GM18517 (cell line): ENCODE measurements around the gene BNIP5.
"Not testable (repeated sequence)": the region's sequence is repeated elsewhere in the genome, so short reads cannot be mapped to it uniquely, and the experiment has no call there.

Experiments
- ATAC-seq: cut with Tn5 transposase; IDR thresholded peaks from one replicate; pipeline ENCODE4 v1.9.1; 2021; ENCODE audit warnings: mild to moderate bottlenecking, moderate library complexity; ENCODE audit not compliant: unreplicated experiment

The BNIP5 gene

GRCh38 chr6:36345681-36346466 is 9.2 kb upstream of the BNIP5 start:
- no peak for ATAC-seq

- no peak for ATAC-seq
Observed at GRCh38 chr6:36343109-36343680, 6.5 kb upstream of the BNIP5 start.

- ATAC-seq, result no peak
Observed at GRCh38 chr6:36340618-36341454, 4.1 kb upstream of the BNIP5 start.

GRCh38 chr6:36340306-36340617 is 3.6 kb upstream of the BNIP5 start:
- no peak for ATAC-seq

GRCh38 chr6:36339146-36339545 is 2.5 kb upstream of the BNIP5 start:
- no peak for ATAC-seq

- not testable (repeated sequence) for ATAC-seq
Observed at GRCh38 chr6:36338223-36338622, 1.5 kb upstream of the BNIP5 start.

- ATAC-seq, result no peak
Observed at GRCh38 chr6:36337814-36338213, 1.1 kb upstream of the BNIP5 start.

GRCh38 chr6:36336208-36336710 is 429 bp downstream of the BNIP5 start:
- ATAC-seq, result no peak

GRCh38 chr6:36335465-36336207 is 1.1 kb downstream of the BNIP5 start:
- no peak for ATAC-seq

- no peak for ATAC-seq
Observed at GRCh38 chr6:36334832-36335459, 1.7 kb downstream of the BNIP5 start.

- ATAC-seq, result no peak
Observed at GRCh38 chr6:36333931-36334725, 2.6 kb downstream of the BNIP5 start.

GRCh38 chr6:36333171-36333895 is 3.4 kb downstream of the BNIP5 start:
- ATAC-seq, result no peak

- ATAC-seq, result no peak
Observed at GRCh38 chr6:36331381-36331780, 5.3 kb downstream of the BNIP5 start.

- no peak for ATAC-seq
Observed at GRCh38 chr6:36330366-36330765, 6.3 kb downstream of the BNIP5 start.

- ATAC-seq, result no peak
Observed at GRCh38 chr6:36329798-36330291, 6.8 kb downstream of the BNIP5 start.

GRCh38 chr6:36328600-36328999 is 8.1 kb downstream of the BNIP5 start:
- no peak for ATAC-seq

- no peak for ATAC-seq
Observed at GRCh38 chr6:36327919-36328236, 8.8 kb downstream of the BNIP5 start.

- ATAC-seq, result no peak
Observed at GRCh38 chr6:36327226-36327918, 9.3 kb downstream of the BNIP5 start.
